ENCODE results near the gene NAV3. TPM values are rescaled to one million over a fixed set of nuclear protein-coding genes. Genes with fewer than 3 reads are reported as not detected.
A peak's percentile ranks its signal among the peaks of the same experiment; 100 is the strongest.

The NAV3 gene
- total and polyA plus RNA-seq, 11 donors, result 1.1 to 18.0 (median 5.8) TPM

DNA sequence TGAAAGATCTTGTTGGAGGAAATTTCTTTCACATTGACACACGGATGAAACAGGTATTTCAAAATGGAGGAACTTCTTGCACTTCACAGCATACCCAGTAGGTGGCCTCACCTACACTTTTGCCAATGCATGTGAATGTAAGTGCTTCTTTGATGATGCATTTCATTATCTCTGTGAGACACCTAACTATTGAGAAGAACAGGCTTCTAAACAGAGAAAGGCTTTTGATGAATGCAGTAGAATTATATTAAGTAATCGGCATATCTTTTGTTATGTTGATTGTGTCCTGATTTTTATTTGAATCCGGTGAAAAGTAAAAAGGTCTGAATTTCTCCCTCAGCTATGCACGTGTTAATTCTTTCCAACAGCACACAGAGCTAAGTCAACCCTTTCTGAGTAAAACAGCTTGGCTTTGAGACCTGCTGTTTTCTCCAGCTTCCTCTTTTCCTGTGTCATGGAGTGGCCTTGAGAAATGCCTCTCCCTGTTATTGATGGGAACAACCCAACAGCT is 399.0 kb downstream of the NAV3 start:
- Histone ChIP-seq H3K4me3 (no peak overlapping the region), H3K27ac (no peak overlapping the region), H3K27me3 (no peaks in the 10 kb centered on the region), H3K36me3 (no peaks in the 10 kb centered on the region), H3K9me3 (peaks cover 0 to 8% (median 0%) of the 10 kb centered on the region in 12 donors), H3K4me1 (no peaks in the 10 kb centered on the region)
- DNase-seq, result no peak
- intact Hi-C loops (cut with DNase I), result no loop called here
- WGBS, 4 donors, result 34 to 42% (median 39%) methylated on average over 4 of the region's 4 CpGs
- TF ChIP-seq POLR2A (IDR thresholded peaks at IDR 0.05), result no peak
- TF ChIP-seq, protein P1, sequence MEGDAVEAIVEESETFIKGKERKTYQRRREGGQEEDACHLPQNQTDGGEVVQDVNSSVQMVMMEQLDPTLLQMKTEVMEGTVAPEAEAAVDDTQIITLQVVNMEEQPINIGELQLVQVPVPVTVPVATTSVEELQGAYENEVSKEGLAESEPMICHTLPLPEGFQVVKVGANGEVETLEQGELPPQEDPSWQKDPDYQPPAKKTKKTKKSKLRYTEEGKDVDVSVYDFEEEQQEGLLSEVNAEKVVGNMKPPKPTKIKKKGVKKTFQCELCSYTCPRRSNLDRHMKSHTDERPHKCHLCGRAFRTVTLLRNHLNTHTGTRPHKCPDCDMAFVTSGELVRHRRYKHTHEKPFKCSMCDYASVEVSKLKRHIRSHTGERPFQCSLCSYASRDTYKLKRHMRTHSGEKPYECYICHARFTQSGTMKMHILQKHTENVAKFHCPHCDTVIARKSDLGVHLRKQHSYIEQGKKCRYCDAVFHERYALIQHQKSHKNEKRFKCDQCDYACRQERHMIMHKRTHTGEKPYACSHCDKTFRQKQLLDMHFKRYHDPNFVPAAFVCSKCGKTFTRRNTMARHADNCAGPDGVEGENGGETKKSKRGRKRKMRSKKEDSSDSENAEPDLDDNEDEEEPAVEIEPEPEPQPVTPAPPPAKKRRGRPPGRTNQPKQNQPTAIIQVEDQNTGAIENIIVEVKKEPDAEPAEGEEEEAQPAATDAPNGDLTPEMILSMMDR (IDR thresholded peaks at IDR 0.05), result peak in 8 of 12 donors; percentile 17 to 42 (median 30)
- ATAC-seq, result no peak

DNA sequence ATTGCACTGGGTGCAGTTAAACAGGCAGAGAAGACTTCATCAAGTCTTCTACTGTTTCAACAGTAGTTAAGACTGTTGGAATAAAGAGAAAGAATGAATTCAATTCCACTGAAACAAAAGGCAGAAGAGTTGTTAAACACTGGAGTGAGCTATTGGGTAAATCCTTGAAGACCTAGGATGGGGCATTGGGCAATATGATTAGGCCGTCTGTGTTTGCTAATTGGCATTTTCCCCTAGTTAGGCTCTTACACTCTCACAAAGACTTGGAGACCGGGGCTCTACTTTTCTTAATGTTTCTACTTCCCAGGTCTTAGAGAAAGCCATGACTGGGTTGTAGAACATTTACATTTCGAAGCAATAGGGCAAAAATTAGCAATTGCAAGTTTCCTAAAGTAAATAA is 402.1 kb downstream of the NAV3 start:
- DNase-seq, result no peak
- no peak for TF ChIP-seq POLR2A (IDR thresholded peaks at IDR 0.05)
- TF ChIP-seq, protein P1 (IDR thresholded peaks at IDR 0.05), result no peak
- no peaks in the 10 kb centered on the region for H3K36me3 ChIP-seq
- no peaks in the 10 kb centered on the region for H3K27me3 ChIP-seq
- ATAC-seq, result no peak
- H3K9me3 ChIP-seq, result peaks cover 0 to 4% (median 0%) of the 10 kb centered on the region in 12 donors
- intact Hi-C loops (cut with DNase I), result no loop called here
- H3K4me3 ChIP-seq, result no peak overlapping the region
- H3K4me1 ChIP-seq, result no peaks in the 10 kb centered on the region
- H3K27ac ChIP-seq, result no peak overlapping the region
- WGBS, 4 donors, result 79 to 83% (median 82%) methylated on average over 3 of the region's 3 CpGs

DNA sequence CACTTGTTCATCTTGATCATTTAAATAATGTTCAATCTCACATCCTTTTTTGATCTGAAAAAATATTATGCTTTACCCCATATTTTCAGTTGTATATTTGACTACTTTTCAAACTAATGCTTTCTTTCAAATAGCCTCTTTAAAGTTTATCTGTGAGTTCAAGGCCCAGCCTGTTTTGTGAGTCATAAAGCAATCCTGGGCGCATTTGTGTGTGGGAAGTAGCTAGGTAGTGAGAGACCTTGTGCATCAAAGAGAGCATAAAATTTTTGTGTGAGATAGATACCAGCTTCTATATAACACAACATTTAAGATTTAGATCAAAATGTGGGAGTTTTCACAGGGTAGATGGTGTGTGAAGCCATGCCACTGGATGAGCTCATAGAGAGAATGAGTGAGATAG is 405.6 kb downstream of the NAV3 start:
- intact Hi-C loops (cut with DNase I), result no loop called here
- Histone ChIP-seq H3K9me3 (no peaks in the 10 kb centered on the region), H3K4me3 (no peak overlapping the region), H3K4me1 (no peaks in the 10 kb centered on the region), H3K27ac (no peak overlapping the region), H3K36me3 (no peaks in the 10 kb centered on the region), H3K27me3 (no peaks in the 10 kb centered on the region)
- WGBS, 4 donors, result 86 to 100% (median 90%) methylated on average over 1 of the region's 1 CpG
- no peak for DNase-seq
- TF ChIP-seq POLR2A (IDR thresholded peaks at IDR 0.05), result no peak
- TF ChIP-seq, protein P1 (IDR thresholded peaks at IDR 0.05), result no peak
- ATAC-seq, result no peak

DNA sequence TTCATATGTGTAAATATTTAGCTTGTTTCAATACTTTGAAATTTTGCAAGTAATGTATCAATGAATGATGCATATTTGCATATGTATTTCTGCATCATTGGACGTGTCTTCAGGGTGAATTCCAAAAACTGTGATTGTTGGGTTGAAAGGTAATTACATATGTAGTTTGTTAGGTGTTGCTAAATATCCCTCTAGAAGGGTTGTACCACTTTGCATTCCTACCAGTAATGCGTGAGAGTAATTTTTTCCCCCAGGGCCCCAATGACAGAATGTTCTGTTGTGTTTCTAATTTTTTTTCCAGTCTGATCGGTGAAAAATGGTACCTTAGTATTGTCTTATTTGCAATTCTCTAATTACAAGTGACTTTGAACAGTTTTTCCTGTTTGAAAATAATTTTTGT is 408.9 kb downstream of the NAV3 start:
- DNase-seq, result no peak
- intact Hi-C loops (cut with DNase I), result no loop called here
- no peak for ATAC-seq
- Histone ChIP-seq H3K4me3 (no peak overlapping the region), H3K9me3 (no peaks in the 10 kb centered on the region), H3K36me3 (no peaks in the 10 kb centered on the region), H3K27me3 (no peaks in the 10 kb centered on the region), H3K27ac (no peak overlapping the region), H3K4me1 (no peaks in the 10 kb centered on the region)
- TF ChIP-seq POLR2A (IDR thresholded peaks at IDR 0.05), result no peak
- TF ChIP-seq, protein P1 (IDR thresholded peaks at IDR 0.05), result no peak
- WGBS, 4 donors, result 67 to 86% (median 78%) methylated on average over 3 of the region's 3 CpGs
